Effector CD4-positive, alpha-beta T cell (primary cell): ENCODE measurements around the gene GADD45GIP1.
"Not testable (repeated sequence)": the region's sequence is repeated elsewhere in the genome, so short reads cannot be mapped to it uniquely, and the experiment has no call there.

ENCODE experiments used
- DNase-seq: peaks from one replicate; pipeline ENCODE4 v3.0.0-alpha.2; 2020

GADD45GIP1 gene

DNA sequence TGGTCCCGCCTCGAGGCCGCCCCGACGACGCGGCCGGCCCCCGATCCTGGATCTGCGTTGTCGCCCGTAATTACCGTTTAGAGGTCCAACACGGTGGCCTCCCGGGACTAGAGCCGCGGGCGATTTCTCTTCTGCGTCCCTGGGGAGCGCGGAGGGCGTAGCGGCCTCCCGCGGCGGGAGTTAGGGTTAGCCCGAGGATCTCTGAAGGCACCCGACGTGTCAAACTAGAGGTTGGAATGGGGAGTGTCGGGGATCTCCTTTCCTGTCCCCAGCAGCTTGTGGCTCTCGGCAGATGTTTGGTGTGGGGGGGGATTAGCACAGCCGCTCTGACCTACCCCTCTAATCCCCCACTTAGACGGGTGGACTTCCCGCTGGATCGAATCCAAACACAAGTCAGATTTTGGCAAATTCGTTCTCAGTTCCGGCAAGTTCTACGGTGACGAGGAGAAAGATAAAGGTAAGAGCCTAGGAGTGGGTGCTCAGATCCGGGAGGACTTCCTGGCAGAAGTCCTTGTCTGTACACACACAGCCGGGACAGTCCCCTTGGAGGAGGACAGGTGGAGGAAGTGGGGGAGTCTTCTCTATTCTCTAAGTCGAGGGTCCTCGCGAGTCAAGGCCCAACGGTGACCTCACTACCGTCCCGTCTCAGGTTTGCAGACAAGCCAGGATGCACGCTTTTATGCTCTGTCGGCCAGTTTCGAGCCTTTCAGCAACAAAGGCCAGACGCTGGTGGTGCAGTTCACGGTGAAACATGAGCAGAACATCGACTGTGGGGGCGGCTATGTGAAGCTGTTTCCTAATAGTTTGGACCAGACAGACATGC, 18.0 kb downstream of the GADD45GIP1 start:
- peak; percentile 21 for DNase-seq

DNA sequence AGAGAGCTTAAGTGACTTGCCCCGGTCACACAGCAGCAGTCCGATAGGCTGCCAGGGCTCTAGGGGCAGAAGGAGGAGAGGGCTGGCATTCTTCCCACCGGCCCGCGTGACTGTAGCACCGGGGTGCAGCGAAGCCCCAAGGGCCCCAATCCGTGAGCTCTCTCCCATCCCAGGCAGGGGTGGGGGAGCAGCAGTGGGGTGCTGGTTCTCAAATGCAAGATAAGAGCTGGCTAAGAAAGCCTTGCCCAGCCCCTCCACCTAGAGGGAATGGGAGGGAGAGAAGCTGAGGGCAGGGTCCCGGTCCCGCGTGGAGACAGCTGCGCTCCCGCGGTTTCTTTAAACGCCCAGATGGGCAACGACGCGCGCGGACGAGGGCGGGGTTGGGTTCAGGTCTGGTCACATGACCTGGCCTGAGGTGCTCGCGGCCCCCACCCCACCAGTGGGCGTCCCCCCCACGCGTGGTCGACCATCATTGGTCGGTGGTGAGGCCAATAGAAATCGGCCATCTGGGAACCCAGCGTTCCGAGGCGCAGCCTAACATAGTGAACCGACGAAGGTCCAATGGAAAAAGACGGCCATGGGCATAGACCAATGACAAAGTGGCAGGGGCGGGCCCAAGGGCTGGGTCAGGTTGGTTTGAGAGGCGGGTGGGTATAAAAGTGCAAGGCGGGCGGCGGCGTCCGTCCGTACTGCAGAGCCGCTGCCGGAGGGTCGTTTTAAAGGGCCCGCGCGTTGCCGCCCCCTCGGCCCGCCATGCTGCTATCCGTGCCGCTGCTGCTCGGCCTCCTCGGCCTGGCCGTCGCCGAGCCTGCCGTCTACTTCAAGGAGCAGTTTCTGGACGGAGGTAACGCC, 18.9 kb downstream of the GADD45GIP1 start, which contains the start of gene CALR:
TSS of gene CALR (plus strand) at position 683 of the 852 bp plus-strand sequence. CDS start at position 754, 71 bp downstream.
- peak; percentile 98 for DNase-seq

DNA sequence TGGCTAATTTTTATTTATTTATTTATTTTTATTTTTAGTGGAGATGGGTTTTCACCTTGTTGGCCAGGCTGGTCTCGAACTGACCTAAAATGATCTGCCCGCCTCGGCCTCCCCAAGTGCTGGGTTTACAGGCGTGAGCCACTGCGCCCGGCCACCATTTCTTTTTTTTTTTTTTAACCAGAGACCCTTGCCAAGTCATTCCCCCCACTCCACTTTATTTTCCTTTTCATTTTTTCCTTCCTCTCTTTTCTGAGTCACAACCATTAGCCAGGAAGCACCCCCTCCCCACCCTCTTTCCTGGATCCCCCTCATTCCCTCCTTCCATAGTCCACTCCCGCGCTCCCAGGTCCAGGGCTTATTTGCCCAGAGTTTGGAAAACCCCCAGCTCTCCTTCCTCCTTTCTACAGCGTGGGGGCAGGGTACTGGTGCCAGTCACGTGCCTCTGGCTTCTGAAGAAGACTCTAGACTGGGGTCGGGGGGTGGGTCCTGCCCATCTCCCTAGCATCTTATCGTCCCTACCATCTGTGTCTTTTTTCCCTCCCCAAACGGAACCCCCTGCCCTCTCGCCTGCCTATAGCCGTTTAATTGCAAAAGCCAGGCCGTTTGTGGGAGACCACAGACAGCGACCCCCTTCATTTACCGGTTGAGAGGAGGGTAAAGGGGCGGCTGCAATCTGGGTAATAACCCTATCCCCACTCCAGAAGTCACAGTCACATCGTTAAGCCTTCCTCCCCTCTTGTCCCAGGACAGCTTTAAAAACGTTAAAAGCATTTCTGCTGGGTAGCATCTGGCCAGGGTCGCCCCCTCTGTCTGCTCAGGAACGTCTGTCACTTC, 19.7 kb downstream of the GADD45GIP1 start:
- no peak for DNase-seq

DNA sequence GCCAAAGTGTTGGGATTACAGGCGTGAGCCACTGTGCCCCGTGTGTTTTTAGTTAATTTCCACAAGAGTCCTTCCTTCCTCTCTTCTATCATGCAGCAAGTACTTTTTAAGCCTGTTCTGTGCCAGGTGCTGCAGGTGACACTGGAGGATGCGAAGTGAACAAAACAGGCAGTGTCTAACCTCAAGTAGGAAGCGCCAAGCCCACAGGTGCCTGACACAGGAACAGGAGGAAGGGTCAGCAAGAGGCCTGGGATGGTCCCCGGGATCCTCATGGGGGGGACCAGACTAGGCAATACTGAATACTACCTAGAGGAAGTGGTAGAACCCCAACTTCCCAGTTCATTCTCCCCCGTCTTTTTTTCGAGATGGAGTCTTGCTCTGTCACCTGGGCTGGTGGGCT, 20.4 kb downstream of the GADD45GIP1 start:
- no peak for DNase-seq

DNA sequence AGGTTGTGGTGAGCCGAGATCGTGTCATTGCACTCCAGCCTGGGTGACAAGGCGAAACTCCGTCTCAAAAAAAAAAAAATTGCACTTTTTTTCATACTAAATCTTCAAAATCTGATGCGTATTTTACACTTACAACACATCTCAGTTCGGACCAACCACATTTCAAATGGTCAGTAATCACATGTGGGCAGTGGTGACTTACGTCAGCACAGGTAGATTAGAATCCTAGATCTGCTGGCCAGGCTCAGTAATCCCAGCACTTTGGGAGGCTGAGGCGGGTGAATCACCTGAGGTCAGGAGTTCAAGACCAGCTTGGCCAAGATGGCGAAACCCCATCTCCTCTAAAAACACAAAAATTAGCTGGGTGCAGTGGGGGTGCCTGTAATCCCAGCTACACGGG, 22.0 kb downstream of the GADD45GIP1 start:
- no peak for DNase-seq

DNA sequence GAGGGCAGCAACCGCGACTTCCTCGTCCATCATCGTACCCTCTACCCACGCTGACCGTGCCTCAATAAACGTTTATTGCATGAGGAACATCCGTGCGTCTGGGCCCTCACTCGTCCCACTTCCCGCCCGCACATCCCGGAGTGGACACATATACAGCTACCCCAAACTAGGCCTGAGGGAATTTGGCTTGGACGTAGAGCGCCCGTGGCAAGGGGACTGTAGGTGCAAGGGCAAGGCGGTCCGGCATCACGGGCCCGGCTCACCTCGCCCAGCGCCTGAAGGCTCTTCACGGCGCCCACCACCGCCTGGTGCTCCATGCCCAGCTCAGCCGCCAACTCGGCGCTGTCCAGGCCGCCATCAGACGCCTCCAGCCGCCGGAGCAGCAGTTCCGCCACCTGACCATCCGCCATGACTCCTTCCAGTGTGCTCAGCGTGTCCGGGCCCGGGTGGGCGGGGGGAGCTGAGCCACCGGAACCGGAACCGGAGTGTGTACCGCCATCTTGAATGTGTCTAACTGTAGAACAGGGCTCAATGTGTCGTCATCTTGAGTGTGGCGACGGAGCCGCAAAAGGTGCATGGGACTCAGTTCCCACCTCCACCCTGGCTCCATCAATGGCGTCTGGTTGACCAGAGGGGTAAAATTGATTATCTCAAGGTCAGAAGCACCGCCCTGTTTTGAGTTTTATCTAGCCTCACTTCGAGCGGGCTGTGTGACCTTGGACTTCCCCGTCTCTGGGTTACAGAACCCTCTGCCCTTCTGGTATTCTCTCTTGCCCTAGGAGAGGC, 23.5 kb downstream of the GADD45GIP1 start, which contains the start of gene FARSA:
TSS of gene FARSA (minus strand) at position 425 of the 786 bp plus-strand sequence. CDS start at position 410, 15 bp downstream.
- DNase-seq = peak; percentile 81

DNA sequence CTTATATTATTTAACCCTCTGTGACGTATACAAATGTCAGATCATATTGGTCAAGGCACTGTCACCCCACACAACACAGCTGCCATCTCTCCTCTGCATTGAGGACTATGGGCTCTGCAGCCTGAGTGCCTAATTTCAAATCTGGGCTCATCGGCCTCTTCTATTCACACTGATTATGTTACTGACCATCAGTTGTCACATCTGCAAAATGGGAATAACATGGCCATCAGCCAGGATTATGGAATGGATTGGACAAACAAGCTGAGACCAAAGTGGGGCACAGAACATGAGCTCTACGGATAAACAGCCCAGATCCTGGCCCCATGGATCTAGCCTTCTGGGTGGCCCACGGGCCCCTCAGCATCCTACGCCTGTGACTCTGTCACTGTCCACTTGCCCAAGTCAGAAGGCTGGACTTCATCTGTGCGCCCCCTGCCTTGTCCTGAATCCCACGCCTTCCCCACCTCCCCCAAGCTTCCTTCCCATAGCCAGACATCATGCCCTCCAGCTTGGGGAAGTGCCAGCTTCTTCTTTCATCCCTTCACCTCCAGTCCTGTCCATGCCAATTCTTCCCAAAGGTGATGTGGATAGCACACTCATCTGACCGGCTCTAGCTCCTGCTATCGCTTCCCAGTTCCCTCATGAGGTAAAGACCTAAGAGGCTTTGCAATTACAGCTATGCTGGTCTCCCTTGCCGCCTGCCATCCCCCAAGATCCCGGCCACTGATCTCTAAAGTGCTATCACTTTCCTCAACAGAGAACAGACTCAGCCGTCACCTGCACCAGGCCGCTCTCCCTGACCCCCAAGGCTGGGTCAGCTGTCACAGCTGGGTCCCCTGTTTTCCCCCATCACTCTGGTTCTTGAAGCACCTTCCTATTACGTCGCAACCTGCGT, 24.4 kb downstream of the GADD45GIP1 start:
- DNase-seq = no peak

DNA sequence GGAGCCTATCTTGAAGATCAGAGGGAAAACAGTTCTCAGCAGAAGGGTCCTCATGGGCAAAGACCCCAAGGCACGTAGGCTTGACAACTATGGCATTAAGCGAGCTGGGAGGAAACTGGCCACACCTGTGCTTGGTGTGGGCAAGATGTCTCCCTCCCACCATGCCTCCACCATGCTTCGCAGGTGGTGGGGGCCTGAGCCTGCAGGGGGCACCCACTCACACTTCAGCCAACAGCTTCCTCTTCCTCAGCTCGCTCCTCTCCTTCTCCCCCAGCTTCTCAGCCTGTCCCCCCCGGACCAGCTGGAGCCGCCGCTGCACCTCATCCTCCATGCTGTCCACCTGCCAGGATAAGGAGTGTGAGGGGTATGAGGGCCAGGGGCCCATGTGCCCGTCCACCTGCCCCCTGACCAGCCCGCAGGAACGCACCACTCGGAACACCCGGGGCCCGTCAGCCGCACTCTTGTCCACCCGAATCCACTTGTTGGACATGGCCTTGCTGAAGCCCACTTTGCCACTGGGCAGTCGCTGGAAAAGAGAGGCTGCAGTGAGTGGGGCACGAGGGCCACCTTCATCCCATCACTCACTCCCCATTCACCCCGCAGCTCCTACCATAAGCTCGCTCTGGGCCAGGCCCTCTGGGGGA, 26.9 kb downstream of the GADD45GIP1 start:
- DNase-seq = no peak

DNA sequence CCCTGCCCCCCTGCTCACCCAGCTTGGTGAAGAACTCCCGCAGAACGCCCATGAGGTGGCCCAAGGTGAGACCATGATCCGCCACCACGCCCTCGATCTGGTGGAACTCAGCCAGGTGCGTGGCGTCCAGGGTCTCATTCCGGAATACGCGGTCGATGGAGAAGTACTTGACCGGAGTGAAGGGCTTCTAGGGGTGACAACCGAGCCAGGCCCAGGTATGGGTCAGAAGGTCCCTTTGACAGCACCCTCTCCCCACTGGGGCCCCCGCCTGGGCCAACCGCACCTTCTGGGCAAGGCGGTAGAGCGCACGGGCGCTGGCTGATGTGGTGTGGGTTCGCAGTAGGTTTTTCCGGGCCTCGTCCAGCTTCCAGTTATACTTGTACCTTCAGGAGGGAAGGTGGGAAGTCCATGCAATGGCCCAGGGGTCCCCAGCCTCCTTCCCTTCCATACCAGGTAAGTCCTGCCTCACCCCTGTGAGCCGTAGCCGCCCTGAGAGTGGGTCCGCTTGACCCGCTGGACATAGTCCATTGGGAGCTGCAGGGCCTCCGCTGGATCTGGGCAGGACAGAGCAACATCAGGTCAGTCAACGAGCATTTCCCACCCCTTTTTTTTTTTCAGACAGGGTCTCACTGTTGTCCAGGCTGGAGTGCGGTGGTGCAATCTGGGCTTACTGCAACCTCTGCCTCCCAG, 32.3 kb downstream of the GADD45GIP1 start:
- DNase-seq = no peak

DNA sequence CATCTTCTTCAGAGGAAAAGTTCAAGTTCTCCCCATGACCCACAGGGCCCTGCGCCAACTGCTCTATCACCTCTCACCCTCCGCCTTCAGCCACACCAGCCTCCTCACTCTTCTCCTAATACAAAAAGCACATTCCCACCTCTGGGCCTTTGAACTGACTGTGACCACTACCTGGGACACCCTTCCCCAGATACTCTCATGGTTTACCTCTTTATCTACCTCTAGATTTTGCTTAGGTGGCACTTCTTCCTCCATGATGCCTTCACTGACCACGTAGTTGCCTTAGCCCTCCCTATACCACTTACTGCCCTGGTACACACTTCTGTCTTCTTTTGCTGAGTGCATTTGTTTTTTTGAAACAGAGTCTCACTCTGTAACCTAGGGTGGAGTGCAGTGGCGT, 34.1 kb downstream of the GADD45GIP1 start:
- DNase-seq = no peak

DNA sequence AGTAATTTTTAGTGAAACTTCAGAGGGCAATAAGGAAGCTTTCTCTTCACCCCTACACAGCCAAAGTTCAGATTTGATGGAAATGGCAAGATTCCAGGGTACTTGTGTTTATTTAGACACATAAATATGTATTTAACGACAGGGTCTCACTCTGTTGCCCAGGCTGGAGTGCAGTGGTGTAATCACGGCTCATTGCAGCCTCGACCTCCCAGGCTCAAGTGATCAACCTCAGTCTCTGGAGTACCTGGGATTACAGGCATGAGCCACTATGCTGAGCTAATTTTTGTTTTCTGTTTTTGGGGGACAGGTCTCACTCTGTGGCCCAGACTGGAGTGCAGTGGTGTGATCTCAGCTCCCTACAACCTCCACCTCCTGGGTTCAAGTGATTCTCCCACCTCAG, 36.0 kb downstream of the GADD45GIP1 start:
- DNase-seq = no peak

DNA sequence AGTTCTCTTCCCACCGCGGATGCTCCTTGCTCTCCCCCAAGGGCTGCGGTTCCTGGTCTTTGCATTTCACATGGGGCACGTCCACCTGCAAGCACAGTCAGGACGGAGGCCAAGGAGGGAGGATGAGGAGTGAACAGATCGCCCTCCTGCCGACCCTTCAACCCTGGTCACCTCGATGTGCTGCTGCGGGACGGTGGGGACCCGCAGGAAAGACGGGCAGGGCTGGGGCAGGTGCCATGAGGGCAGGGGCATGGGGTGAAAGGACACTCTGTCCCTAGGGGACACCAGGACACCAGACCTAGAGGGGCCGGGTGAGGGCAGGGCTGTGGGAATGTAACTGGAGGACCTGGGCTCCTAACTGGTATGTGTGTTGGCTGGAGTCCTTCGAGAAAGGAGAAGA, 38.8 kb downstream of the GADD45GIP1 start:
- no peak for DNase-seq

DNA sequence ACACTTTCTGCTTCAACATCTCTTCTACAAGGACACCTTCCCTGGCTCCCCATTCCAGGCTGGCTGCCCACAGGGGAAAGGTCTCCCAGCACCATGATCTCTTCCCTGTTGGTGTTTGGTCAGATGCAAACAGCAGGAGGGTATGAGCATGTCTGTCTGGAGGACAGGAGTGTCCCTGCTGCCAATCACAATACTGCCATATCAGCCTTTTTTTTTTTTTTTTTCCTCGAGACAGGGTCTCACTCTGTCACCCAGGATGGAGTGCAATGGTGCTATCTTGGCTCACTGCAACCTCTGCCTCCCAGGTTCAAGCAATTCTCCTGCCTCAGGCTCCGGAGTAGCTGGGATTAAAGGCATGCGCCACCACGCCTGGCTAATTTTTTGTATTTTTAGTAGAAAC, 41.2 kb downstream of the GADD45GIP1 start:
- DNase-seq = not testable (repeated sequence)

DNA sequence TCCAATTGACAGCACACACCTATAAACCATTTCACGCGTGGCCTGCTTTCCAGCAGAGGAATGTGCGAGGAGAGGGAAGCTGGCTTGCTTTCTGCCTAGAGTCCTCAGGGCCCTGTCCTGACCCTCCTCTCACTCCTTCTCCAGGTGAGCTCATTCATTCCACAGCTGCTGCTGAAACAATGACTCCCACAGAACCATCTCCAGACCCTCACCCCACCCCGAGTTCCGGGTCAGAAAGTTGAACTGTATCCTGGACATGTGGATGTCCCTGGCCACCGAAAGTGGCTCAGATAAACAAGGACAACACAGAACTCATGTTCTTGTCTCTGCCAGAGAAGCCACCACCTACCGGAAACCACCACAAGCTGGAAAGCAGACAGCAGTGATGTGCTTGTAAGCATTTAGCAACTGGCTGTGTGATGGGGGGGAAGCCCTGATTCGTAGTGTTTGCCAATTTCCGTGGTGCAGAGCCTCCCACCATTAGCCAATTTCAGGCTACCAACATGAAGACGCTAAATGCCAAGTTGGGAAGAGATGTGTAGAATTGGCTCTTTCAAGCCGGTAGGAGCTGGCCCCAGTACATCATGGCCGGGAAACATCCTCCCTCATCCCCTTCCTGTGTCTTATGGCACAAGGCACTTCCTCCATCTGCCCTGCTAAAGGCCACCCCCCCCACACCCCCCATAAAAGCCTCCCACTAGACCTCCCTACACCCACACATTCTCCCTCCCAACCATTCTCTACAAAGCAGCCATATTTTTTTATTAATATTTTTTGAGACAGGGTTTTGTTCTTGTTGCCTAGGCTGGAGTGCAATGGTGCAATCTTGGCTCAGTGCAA, 43.0 kb downstream of the GADD45GIP1 start:
- peak; percentile 22 for DNase-seq

DNA sequence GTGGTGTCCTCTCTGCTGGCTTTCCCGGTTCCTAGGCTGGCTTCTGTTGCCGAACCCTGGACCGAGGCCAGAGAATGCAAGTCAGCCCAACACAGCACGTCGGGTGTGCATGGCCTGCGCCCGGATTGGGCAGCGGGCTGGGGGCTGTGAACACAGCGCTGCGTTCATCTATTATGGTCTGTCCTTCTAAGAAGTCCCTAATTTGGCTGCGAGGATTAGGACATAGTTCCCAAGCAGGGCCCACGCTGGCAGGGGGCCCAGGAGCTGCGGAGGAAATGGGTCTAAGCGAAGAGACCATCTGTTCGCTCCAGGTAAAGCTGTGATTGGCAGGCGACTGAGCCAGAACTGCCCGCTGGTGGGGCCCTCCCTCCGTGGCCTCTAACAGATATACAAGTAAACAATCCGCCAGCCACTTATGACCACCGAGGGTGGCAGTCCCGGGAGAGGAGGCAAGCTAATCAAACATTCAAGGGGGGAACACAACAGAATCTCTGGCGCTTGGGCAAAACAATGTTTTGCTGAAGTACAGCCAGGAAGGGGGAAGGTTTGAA, 43.9 kb downstream of the GADD45GIP1 start:
- DNase-seq = no peak

DNA sequence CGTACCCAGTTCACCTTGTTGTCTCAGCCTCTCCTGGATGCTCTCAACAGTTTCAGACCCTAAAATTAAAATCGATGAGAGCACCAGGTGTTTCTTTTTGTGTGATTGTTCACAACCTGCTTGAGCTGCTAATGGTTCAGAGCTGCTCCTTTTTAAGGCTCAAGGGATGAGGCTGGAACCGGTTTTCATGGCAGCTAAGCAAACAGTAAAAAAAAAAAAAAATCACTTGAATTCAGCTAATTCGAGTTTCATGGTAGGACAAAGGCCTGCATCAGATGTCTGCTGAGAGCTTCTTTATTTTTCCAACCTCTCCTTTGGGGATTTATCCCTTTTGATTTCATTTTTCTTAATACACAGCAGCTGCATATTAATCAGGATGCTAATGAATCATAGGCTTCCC, 44.5 kb downstream of the GADD45GIP1 start:
- DNase-seq = no peak

DNA sequence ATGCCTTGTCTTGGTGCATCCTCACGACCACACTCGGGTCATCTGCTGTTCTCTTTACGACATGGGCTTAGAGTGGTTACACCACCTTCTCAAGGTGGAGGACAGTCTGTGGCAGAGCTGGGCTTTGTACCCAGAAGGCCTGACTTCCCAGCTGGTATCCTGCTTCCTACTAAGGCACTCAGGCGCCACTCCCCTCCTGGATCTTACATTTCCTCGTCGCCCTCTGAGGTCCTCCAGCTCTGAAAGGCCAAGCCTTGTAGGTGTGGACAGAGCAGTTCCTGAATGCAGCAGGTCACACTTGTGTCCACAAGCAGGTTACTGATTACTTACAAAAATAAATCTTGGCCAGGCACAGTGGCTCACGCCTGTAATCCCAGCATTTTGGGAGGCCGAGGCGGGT, 49.9 kb downstream of the GADD45GIP1 start:
- DNase-seq = no peak
